DMS114 treated with DMSO at 0.1 percent for 48 hours (cell line): ENCODE results near the gene PSMD7.

Experiments
- DNase-seq: peaks from one replicate; lab custom pipeline; 2025; ENCODE audit not compliant: unreplicated experiment; lab: John Stamatoyannopoulos, UW

PSMD7 gene

DNA sequence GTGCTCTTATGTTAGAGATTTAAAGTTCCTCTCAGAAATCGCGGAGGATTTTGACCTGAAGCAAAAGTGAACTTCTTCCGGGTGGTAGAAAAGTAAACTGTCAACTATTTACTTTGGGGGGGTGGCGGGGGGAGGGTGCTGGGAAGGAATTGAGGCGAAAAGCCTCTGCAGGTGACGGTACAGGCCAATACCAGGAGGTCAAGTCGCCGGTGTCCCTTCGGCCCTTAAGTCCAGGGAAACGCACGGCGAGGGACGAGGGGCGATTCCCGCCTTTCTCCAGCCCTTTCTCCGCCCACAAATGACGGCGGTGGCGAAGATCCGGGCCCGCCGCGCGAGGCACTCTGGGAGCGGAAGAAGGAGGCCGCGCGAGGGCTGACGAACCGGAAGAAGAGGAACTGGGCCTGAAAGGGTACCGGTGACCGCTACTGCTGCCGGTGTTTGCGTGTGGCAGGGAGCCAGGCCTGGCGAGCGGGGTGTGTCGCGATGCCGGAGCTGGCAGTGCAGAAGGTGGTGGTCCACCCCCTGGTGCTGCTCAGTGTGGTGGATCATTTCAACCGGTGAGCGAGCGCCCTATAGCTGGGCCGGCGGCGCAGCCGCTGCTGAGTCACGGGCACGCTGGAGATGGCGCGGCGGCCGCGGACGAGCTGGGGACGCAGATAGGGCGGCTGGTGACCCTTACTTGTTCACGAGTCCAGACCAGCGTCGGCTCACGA lies at the start of gene PSMD7:
Gene PSMD7 (plus strand): TSS at position 383 of the 713 bp plus-strand sequence. CDS start 101 bp downstream, at position 484.
- DNase-seq, result peak; percentile 91

DNA sequence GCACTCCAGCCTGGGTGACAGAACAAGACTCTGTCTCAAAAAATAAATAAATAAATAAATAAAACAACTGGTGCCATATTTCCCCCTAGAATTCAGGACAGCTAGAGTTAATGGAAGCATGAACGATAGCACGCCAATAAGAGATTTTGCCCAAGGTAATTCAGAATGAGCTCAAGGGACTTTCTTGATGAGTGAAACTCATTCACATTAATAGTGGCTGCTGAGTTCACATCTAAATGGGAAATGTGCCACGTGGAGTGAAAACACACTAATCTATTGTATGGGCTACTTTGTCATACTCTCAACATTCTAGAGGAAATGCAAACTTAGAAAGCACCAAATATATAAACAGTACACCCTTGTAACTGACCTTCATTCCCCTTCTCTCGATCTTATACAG lies 47.4 kb upstream of the PSMD7 start:
- DNase-seq, result no peak

DNA sequence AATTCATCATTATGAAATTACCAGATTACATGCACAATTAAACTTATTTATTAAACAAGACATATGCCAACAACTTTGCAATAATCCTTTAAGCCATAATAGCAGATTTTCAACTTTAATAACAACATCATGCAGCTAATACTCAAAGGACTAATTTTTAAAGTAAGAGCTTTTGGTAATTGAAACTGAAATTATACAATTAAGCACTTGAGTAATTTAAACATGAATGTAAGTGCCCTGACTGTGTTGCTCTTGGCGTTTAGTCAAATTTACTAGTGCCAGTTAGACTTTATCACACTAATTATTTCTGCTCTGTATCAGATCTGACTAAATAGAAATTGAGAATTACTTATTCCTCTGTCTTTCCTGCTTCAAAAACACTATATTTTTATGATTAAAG lies 46.8 kb upstream of the PSMD7 start:
- no peak for DNase-seq

DNA sequence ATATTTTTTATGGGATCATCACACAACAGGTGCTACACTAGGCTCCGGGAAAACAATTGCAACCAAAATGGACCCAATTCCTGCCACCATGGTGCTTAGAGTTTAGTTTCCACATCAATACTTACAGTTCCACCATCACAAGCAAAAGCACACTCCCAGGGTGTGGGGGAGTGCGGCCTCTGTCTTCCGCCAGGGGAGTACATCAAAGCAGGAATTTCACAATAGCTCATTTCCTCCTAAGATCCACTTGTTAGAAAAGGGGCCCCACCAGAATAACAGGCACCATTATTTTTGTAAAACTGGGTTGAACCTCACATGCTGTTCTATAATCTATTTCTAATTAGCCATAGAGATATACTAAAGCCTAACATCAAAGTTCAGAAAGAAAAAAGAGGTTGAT lies 44.3 kb upstream of the PSMD7 start:
- no peak for DNase-seq

DNA sequence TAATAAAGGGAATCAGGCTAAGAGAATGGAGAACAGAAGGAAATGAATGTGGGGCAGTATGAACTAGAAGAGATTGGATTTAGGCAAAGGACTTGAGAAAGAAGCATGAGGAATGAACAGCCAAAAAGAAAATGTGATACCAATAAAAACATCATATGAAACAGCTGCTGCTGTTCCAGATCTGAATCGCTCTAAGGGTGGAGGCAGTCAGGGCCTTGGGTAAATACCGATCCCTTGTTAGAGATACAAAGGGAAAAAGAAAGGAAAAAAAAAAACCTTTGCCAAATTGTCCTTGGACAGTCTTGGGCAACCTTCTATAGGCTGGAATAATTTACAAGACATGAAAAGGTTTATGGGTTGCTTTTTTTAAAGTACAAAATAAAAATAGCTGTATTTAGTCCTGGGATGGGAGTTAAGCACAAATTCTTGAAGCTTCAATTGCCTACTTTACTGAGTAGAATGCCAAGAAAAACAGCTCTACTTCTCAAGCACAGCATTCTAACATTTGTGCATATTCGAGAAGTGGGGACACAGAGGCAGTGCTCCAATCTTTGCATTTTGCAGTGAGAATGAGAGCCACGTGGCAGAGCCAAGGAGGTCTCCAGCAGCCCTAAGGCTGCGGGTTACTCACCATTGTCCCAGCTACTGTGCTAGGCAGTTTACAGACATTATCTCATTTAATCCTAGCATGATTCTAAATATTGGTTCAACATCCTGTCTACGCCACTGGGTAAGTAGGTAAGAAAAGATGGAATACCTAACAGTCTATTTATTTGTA lies 43.3 kb upstream of the PSMD7 start:
- no peak for DNase-seq

DNA sequence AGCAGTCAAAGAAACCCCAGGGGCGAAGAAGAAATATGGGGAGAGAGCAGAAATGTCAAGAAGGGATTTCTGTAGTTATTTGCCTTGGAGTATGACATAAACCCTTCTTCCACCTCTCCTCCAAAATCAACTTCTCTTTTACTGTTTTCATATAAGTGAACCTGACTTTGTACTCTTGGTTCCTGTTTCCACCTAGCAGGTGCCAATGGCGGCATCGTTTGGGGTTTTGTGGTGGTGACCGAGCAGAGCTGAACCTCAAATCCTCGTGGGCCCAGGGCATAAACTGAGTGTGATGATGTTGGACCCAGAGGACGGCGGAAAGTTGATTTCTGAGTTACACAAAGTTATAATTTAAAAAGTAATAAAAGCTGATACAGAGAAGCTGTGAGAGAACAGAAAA lies 39.6 kb upstream of the PSMD7 start:
- DNase-seq, result no peak

DNA sequence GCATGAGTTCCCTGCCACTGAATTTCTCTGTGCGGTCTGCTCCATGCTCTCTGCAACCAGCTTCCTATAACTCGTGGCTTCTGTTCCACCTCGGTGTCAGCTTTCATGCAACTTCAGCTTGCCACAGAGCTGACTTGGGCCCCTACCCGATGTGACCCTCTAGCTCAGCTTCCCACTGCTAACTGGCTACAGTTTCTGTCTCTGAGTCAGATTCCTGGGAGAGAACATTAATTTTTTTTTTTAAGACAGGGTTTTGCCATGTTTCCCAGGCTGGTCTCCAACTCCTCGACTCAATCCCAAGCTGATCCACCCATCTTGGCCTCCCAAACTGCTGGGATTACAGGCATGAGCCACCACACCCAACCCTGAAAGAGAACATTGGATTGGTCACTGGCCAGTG lies 35.5 kb upstream of the PSMD7 start:
- no peak for DNase-seq

DNA sequence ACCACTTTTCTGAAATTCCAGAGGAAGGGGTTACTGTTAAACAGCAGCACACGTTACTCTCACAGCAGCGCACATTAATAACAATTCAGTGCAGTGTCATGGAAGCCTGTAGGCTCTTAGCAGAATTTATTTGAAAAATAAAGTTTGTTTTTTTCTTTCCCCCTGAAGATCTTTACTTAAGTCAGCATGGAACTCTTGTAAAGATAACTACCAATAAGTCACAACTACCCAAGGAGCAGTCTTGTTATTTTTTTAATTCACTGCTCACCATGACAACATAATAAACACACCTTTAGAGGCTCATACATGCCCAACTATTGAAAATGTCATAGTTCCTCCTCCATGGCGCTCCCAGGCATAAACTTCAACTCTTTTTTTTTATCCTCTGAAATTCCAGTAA lies 31.8 kb upstream of the PSMD7 start:
- DNase-seq, result no peak

DNA sequence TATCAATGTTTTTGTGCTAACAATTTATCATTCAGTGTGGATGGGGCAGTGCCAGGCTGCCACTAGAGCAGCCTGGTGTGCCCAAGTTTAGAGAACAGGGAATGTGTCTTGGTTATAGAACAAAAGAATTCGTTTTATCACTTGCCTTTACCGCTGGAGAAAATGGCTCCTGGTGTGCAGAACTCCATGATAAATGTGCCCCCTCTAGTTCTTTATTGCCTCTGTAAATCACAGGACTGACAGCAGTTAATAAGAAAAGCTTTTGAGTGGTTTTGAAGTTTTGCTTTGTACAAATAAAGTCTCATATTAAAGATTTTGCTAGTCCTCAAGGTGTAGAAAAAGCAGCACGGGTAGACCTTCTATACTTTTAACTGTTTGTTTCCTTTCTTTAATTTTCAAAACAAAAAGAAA lies 28.2 kb upstream of the PSMD7 start:
- no peak for DNase-seq

DNA sequence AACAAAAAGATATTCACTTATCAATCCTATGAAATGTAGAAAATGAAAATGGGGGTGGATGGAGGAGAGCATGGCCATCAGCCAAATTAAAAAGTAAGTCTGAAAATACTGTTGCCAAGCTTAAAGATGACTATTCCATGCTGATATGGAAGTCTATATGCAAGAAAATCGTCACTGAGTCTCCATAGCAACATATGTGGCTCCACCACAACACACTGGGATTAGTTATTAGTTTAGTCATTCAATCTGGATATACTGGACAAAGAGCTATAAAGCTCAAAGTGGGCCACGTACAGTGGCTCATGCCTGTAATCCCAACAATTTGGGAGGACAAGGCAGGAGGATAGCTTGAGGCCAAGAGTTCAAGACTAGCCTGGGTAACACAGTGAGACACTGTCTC lies 24.7 kb upstream of the PSMD7 start:
- no peak for DNase-seq

DNA sequence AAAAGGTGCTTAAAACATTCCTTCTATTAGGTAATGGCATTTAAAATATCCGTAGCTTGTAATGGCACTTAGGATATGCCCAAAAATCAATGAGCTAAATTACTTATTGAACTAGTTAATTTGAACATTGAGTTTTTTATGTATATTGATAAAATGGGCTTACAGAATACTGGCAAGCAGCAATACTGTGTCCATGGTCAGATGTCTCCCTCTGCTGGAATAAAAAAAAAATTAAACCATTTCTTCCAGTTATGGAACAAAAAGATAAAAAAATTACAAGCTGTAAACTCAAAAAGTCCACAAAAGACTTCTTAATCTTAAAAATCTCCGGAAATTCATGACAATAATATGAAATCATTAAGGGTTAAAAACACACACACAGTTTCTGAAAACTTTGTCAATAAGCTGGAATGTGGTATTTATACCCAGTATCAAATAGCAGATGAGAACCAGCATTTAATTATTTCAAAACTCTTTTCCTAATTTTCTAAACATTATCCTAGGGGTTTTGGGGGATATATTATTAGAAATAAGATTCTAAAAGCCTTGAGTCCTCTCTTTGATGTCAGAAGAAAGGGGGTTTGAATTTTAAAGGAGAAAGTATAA lies 21.5 kb upstream of the PSMD7 start:
- DNase-seq, result peak; percentile 51

DNA sequence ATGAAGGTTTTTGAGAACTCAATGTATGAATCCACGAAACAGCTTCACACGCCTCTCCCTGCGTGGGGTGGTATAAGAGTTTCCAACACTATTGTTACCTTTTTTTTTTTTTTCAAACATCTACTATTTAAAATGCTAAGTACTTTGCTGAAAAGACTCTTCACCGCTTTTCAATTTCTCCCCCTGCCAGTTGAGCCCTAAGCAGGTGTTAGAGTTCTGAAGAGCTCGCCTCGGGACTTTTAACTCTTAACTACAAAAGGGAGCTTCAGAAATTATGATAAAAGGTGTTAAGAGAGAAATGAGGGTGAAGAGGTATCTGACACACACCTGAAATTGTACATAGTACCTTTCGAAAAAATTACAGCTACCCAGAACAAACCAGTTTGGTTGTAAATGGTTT lies 20.9 kb upstream of the PSMD7 start:
- DNase-seq, result no peak

DNA sequence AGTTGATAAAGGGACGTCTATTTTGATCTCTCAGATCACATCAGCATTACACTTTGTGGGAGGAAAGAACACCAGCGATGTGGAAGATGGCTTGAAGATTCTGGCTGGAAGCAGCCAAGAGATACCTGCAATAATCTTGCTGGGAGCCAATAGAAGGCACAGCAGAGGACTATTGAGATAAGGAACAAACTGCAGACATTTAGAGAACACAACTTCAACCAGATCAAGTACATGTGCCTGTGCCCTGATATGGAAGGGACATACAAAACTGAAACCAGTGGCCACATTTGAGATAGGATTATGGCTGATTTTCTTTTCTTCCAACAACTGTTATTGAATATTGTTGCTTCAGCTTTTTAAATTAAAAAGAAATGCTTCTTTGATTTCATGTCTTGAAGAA lies 18.6 kb upstream of the PSMD7 start:
- DNase-seq, result no peak

DNA sequence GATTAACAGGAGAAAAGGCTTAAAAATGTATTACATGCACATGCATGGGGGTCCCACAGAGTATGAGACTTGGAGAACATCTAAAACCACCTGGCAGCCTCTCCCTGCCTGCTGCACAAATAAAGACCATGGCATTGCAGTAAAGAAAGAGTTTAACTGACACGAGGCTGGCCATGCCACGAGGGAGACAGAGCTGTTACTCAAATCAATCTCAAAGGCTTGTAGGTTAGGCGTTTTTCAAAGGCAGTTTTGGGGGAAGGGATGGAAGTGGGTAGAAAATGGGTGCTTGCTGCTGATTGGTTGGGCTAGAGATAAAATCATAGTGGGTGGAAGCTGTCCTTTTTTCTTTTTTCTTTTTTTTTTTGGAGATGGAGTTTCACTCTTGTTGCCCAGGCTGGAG lies 17.3 kb upstream of the PSMD7 start:
- no peak for DNase-seq

DNA sequence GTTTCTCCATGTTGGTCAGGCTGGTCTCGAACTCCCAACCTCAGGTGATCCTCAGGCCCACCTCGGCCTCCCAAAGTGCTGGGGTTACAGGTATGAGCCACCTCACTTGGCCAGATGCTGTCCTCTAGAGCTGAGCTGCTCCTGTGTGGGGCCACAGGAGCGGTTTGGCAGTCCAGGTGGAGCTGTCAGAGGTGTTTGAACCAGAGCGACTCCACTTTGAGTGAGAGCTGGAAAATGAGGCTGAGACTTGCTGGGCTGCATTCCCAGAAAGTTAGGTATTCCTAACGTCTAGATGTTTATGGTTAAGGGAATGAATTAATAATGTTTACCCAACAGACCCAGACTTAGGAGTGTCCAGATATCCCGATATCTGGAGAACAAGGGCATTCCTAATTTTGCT lies 16.8 kb upstream of the PSMD7 start:
- DNase-seq, result no peak

DNA sequence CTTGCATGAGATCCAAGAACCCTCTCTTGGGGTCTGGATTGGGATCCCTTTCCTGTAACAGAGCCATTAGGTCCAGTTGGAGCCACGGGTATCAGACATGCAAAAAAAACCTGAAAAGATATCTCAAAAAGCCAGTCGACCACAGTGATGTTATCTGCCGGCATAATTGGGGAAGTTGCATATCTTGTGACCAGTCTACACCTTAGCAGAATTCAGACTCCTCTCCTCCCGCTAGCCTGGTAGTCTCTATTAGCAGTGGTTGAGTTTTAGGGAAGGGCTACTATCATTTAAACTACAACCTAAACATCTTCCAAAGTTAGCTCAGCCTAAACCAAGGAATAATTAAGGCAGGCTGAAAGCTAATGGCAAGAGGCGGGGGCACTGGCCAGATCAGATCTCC lies 16.2 kb upstream of the PSMD7 start:
- no peak for DNase-seq

DNA sequence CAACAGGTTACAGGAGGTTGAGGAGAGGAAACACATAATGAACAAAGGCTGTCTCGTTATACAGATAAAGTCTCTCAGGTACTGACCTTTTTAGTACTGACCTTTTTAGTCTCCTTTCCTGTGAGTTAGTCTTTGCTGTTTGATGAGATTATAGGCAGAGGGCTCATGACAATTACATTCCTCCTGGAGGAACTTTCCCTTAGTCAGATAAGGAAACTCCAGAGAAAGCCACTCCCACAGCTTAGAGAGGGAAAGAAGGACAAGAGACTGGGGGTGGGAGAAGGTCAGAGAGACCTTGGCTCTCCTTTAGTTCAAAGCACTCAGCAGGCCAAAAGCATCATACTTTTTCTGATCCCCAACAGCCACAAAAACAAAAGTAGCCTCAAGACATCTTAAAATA lies 15.3 kb upstream of the PSMD7 start:
- DNase-seq, result no peak

DNA sequence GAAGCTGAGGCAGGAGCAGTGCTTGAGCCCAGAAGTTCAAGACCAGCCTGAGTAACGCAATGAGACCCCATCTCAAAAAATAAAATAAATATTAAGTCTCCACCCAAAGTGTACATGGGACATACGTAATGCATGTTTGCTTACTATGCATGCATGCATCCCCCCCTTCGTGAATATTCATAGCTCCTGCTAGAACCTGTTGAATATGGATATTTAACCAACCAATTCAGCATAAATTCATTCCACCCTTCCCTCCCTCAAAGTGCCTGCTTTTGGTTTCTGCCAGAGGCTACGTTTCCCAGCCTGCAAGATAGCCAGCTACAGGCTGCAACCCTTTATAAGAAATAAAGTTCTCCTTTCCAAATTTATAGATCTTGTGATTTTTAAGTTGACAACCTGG lies 12.9 kb upstream of the PSMD7 start:
- DNase-seq, result no peak

DNA sequence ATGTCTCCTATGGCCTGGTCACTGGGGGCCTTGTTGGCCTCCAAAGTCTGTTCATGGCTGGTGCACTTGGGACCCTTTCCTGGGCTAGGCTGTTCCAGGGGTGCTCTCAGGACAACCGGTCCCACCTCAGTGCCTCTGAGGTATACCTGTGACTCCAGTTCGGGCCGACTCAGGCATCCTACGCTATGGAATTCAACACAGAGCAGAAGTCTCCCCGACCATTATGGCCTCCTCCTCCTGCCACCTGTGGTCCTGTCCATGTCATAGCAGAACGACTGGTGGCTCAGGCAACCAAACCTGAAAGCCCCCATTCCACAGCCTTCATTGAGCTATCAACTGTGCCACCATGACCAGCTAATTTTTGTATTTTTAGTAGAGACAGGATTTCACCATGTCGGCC lies 8.5 kb upstream of the PSMD7 start:
- DNase-seq, result no peak

DNA sequence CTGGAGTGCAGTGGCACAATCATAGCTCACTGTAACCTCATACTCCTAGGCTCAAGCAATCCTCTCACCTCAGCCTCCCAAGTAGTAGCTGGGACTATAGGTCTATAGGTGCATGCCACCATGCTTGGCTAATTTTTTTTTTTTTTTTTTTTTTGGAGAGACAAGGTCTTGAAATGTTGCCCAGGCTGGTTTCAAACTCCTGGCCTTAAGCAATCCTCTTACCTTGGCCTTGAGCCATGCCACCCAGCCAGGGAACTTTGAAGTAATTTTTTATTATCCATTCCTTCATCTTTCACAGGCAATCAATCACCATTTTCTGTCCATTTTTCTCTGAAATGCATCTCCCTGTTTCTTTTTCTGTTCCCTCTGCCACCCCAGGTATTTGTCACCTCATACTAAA lies 6.3 kb upstream of the PSMD7 start:
- no peak for DNase-seq

DNA sequence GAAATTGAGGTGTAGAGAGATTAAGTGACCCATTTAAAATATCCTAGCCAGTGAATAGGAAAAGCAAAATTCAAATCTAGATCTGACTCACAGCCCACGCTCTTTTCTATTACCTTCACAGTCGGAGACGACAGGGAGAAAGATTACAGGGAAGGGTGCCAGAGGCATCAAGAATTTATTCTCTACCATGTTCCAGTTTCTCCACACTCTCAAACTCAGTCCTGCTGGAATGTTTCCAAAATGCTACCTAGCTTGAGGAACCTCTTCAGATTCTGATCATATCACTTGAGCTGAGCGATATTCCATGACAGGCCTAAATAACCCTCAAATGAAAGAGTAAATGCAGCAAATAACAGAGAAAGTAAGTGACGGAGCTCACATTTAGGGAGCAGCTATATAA lies 5.4 kb upstream of the PSMD7 start:
- no peak for DNase-seq

DNA sequence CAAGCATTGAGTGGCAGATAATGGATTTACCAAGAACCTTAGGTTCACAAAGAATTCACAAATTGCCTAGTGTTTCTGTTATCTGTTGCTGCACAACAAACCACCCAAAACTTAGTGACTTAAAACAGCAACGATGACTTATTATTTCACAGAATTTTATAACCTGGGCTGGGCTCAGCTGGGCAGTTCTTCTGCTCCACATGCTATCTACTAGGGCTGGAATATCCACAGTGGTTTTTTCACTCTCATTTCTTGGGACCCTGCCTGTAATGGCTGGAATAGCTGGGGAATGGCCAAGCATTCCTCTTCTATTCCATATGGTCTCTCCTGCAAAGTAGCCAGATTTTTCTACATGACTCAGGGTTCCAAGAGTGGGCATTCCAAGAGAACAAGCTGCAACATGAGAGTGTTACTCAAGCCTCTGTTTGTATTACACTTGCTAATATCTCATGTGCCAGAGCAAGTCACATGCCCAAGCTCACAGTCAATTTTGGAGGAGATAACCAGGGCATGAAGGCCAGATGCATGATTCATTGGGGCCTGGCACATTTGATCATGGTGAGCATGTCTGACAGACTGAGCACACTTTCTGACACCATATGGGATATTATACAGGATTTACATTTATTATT lies 4.9 kb upstream of the PSMD7 start:
- no peak for DNase-seq
